Effector CD4-positive, alpha-beta T cell (primary cell): ENCODE data around the gene ERAS.
A peak's percentile ranks its signal among the peaks of the same experiment; 100 is the strongest.
"Not testable (repeated sequence)": the region's sequence is repeated elsewhere in the genome, so short reads cannot be mapped to it uniquely, and the experiment has no call there.

Experiments
- DNase-seq: peaks from one replicate; pipeline ENCODE4 v3.0.0-alpha.2; 2020

Gene ERAS

GRCh38 chrX:48833542-48834138, 7.3 kb downstream of the ERAS start:
- no peak for DNase-seq

GRCh38 chrX:48834383-48834709, 8.0 kb downstream of the ERAS start:
- DNase-seq = no peak

GRCh38 chrX:48835524-48836329, 9.4 kb downstream of the ERAS start, which contains the start of gene PCSK1N:
Gene PCSK1N, minus strand, starts transcription at chrX:48835610. Its CDS starts 78 bp downstream, at chrX:48835532.
- DNase-seq = peak; percentile 23

- DNase-seq = no peak
These were observed 13.4 kb downstream of the ERAS start for GRCh38 chrX:48839686-48840085.

- no peak for DNase-seq
These were observed 22.5 kb downstream of the ERAS start for GRCh38 chrX:48848847-48849246.

GRCh38 chrX:48852857-48853256, 26.5 kb downstream of the ERAS start:
- DNase-seq = no peak

- DNase-seq = not testable (repeated sequence)
These were observed 27.2 kb downstream of the ERAS start for GRCh38 chrX:48853494-48853893.

- not testable (repeated sequence) for DNase-seq
These were observed 27.9 kb downstream of the ERAS start for GRCh38 chrX:48854121-48854804.

GRCh38 chrX:48854898-48855297, 28.6 kb downstream of the ERAS start:
- no peak for DNase-seq

GRCh38 chrX:48864210-48864609, 37.9 kb downstream of the ERAS start:
- no peak for DNase-seq

- not testable (repeated sequence) for DNase-seq
These were observed 45.7 kb downstream of the ERAS start for GRCh38 chrX:48872017-48872416.

GRCh38 chrX:48876944-48877343, 50.6 kb downstream of the ERAS start:
- DNase-seq = not testable (repeated sequence)
